GM12873 (cell line): Measurements from ENCODE around the gene MME.

Experiments
- CTCF ChIP-seq: IDR thresholded peaks from 2 replicates; pipeline ENCODE4 v1.5.1; 2012; ENCODE audit warnings: low read depth, mild to moderate bottlenecking, moderate library complexity, low read length, control low read depth; ENCODE audit not compliant: insufficient read depth; ENCODE audit errors: missing control alignments

Gene MME

GRCh38 chr3:155083313-155083905 is 3.3 kb downstream of the MME start:
- no peak for TF ChIP-seq CTCF

DNA sequence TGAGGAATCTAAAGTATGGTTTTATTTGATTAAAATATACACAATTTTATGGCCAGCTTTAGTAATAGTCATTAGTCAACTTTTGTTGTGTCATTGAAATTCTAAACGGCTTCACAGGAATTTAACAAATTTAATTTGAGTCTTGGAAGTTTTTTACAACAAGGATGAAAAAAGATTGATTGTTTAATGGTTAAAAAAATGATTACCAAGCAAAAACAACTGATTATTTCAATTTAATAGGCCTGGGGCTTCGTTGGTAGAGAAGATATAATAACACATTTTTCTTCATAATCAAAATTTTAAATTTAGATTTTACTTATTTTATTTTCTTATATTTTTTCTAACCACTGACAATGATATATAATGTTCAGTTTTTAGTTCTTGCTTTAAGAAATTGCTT is 4.4 kb downstream of the MME start:
- TF ChIP-seq CTCF, result no peak

GRCh38 chr3:155086051-155086450 is 5.9 kb downstream of the MME start:
- no peak for TF ChIP-seq CTCF

DNA sequence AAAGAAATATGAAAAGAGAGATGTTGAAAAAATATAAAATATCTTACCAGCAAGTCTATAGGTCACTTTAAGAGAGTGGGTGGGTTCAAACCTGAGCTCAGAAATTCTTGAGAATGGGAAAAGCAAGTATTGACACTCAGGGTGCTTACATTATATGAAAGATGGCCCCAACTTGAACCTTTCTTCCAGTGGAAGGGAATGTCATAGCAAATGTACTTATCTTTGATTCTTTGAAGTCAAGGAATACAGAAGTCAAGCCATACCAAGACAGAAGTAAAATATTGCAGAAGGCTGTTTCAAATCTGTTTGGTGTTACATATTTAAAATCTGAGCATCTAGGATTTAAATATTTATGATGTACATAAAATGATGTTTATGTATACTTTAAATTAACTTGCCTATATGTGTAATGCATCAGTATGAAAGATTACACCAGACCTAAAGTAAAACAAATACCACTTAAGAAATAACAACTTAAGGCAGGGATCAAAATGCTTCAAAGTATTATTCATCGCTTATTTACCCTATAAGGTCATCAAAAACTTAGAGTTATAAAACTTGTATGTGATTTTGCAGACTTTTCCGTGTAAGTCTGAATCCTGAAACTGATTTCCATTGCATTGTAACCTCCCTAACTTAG is 8.7 kb downstream of the MME start:
- TF ChIP-seq CTCF, result no peak

DNA sequence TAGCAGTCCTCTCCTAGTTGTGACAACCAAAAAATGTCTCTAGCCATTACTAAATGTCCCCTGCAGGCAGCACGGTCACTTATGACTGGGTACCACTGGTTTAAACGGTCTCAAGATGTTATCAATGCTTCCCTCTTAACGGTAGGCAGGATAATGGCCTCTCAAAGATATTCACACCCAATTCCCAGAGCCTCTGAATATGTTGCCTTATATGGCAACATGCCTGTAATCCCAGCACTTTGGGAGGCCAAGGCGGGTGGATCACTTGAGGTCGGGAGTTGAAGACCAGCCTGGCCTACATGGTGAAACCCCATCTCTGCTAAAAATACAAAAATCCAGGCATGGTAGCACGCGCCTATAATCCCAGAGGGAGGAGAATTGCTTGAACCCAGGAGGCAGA is 9.4 kb downstream of the MME start:
- no peak for TF ChIP-seq CTCF

- TF ChIP-seq CTCF, result no peak
Observed at GRCh38 chr3:155093261-155093660, 13.1 kb downstream of the MME start.

- no peak for TF ChIP-seq CTCF
Observed at GRCh38 chr3:155096303-155097008, 16.3 kb downstream of the MME start.
